IMR-90 (cell line): ENCODE measurements around the gene MIB1. TPM values are rescaled to one million over a fixed set of nuclear protein-coding genes. Genes with fewer than 3 reads are reported as not detected.

Experiments used
- ATAC-seq: fragments of 200-7000 bp; cut with Tn5 transposase; 2 replicates; pipeline ENCODE4 v1.9.1; 2020; ENCODE audit warnings: low read depth, mild to moderate bottlenecking, moderate library complexity
- BruUV-seq: library from RNA; stranded (reverse); fragments of 400-500 nt; replicated peaks from 2 replicates; lab custom pipeline; 2021; lab: Mats Ljungman, UMichigan
- CTCF ChIA-PET: fragments of 300-600 bp; formaldehyde crosslinking; extraction: SDS; loops from one replicate; lab custom pipeline; 2021; ENCODE audit warnings: antibody characterized with exemption; lab: Yijun Ruan, JAX
- POLR2A ChIA-PET: fragments of 300-600 bp; sonication (Branson Sonifier 250); formaldehyde crosslinking; loops from one replicate; lab custom pipeline; 2022; ENCODE audit warnings: antibody characterized with exemption; ENCODE audit not compliant: unreplicated experiment; lab: Charles Lee
- DNase-seq: peaks from one replicate; pipeline ENCODE4 v3.0.0; 2013
- H2AFZ ChIP-seq: replicated peaks from 2 replicates; pipeline ENCODE3; 2013; ENCODE audit warnings: low read length, mild to moderate bottlenecking; ENCODE audit not compliant: poor library complexity
- H2AK5ac ChIP-seq: 2 replicates; pipeline ENCODE4 v1.6.1; 2013; ENCODE audit warnings: low read depth, low read length, inconsistent platforms
- H2AK9ac ChIP-seq: replicated peaks from 2 replicates; pipeline ENCODE3; 2013; ENCODE audit warnings: mild to moderate bottlenecking, low read depth, low read length, moderate library complexity; ENCODE audit not compliant: poor library complexity
- H2BK120ac ChIP-seq: 2 replicates; pipeline ENCODE4 v1.6.1; 2013; ENCODE audit warnings: low read depth, low read length, inconsistent platforms
- H2BK15ac ChIP-seq: 3 replicates; pipeline ENCODE4 v1.6.1; 2013; ENCODE audit warnings: low read depth, low read length, inconsistent platforms
- H2BK20ac ChIP-seq: 2 replicates; pipeline ENCODE4 v1.6.1; 2013; ENCODE audit warnings: low read depth, mild to moderate bottlenecking, inconsistent platforms, low read length, moderate library complexity
- H2BK5ac ChIP-seq: 2 replicates; pipeline ENCODE4 v1.6.1; 2013; ENCODE audit warnings: mild to moderate bottlenecking, low read depth, low read length, inconsistent platforms; ENCODE audit not compliant: poor library complexity, severe bottlenecking
- H3K14ac ChIP-seq: replicated peaks from 2 replicates; pipeline ENCODE4 v1.6.1; 2013; ENCODE audit warnings: low read depth, low read length, inconsistent platforms
- H3K18ac ChIP-seq: 2 replicates; pipeline ENCODE4 v1.6.1; 2013; ENCODE audit warnings: low read depth, low read length, control low read depth
- H3K23ac ChIP-seq: 2 replicates; pipeline ENCODE4 v1.6.1; 2013; ENCODE audit warnings: low read depth, low read length, inconsistent platforms
- H3K27ac ChIP-seq: 2 replicates; pipeline ENCODE4 v1.5.1; 2013; ENCODE audit warnings: mild to moderate bottlenecking, control low read depth, low read length; ENCODE audit not compliant: insufficient read depth
- H3K27me3 ChIP-seq: 2 replicates; pipeline ENCODE4 v1.6.1; 2013; ENCODE audit warnings: low read length; ENCODE audit not compliant: control insufficient read depth, insufficient read depth
- H3K36me3 ChIP-seq: 2 replicates; pipeline ENCODE4 v1.6.1; 2013; ENCODE audit warnings: low read length, mixed read lengths; ENCODE audit not compliant: control insufficient read depth, insufficient read depth
- H3K4ac ChIP-seq: 2 replicates; pipeline ENCODE4 v1.6.1; 2013; ENCODE audit warnings: low read depth, low read length, inconsistent platforms
- H3K4me1 ChIP-seq: 2 replicates; pipeline ENCODE4 v1.6.1; 2013; ENCODE audit warnings: low read length, mixed read lengths; ENCODE audit not compliant: control insufficient read depth, insufficient read depth
- H3K4me2 ChIP-seq: 2 replicates; pipeline ENCODE4 v1.6.1; 2013; ENCODE audit warnings: low read depth, mild to moderate bottlenecking, control low read depth, low read length, moderate library complexity
- H3K4me3 ChIP-seq: 2 replicates; pipeline ENCODE4 v1.5.1; 2013; ENCODE audit warnings: low read depth, mild to moderate bottlenecking, control low read depth, low read length, moderate library complexity; ENCODE audit not compliant: insufficient read depth
- H3K56ac ChIP-seq: 2 replicates; pipeline ENCODE4 v1.6.1; 2013; ENCODE audit warnings: low read length, inconsistent platforms; ENCODE audit not compliant: insufficient read depth; ENCODE audit errors: extremely low read depth
- H3K79me1 ChIP-seq, 2 experiments: 2 replicates each; pipeline ENCODE4 v1.6.1; 2013; ENCODE audit warnings: low read length in 2 of 2, inconsistent platforms in 1 of 2, low read depth in 1 of 2
- H3K9ac ChIP-seq: 2 replicates; pipeline ENCODE4 v1.6.1; 2013; ENCODE audit warnings: low read depth, low read length, control low read depth
- H3K9me1 ChIP-seq: 2 replicates; pipeline ENCODE4 v1.6.1; 2013; ENCODE audit warnings: low read length, inconsistent platforms; ENCODE audit not compliant: insufficient read depth
- H3K9me3 ChIP-seq: 2 replicates; pipeline ENCODE4 v1.6.1; 2013; ENCODE audit warnings: low read length; ENCODE audit not compliant: control insufficient read depth, insufficient read depth
- H4K20me1 ChIP-seq: 2 replicates; pipeline ENCODE4 v1.6.1; 2013; ENCODE audit warnings: low read length, inconsistent platforms; ENCODE audit not compliant: insufficient read depth
- H4K5ac ChIP-seq: 2 replicates; pipeline ENCODE4 v1.6.1; 2013; ENCODE audit warnings: mild to moderate bottlenecking, low read depth, low read length, control low read depth
- H4K8ac ChIP-seq, 2 experiments: 2 replicates each; pipeline ENCODE4 v1.6.1; 2013; ENCODE audit warnings: low read depth in 2 of 2, low read length in 2 of 2, control low read depth in 1 of 2, inconsistent platforms in 1 of 2
- H4K91ac ChIP-seq: 2 replicates; pipeline ENCODE4 v1.6.1; 2013; ENCODE audit warnings: low read depth, low read length, inconsistent platforms; ENCODE audit not compliant: insufficient read depth
- CEBPB ChIP-seq: IDR thresholded peaks from 2 replicates; pipeline ENCODE4 v1.6.1; 2012; ENCODE audit warnings: low read depth, low read length, improper control_type of control experiment
- MXI1 ChIP-seq: IDR thresholded peaks from 2 replicates; pipeline ENCODE4 v1.6.1; 2012; ENCODE audit warnings: low read depth, mild to moderate bottlenecking, low read length, moderate library complexity, borderline replicate concordance
- RCOR1 ChIP-seq: IDR thresholded peaks from 2 replicates; pipeline ENCODE4 v1.6.1; 2012; ENCODE audit warnings: mild to moderate bottlenecking, low read length, improper control_type of control experiment; ENCODE audit not compliant: insufficient replicate concordance
- RFX5 ChIP-seq: IDR thresholded peaks from 2 replicates; pipeline ENCODE4 v1.8.0; 2012; ENCODE audit warnings: low read depth, mild to moderate bottlenecking, low read length, moderate library complexity
- WGBS, 2 experiments: methylation state at CpG; one replicate each; pipeline versions ENCODE4 v1.1.5 to v1.1.7; 2013; ENCODE audit warnings: missing lambda C conversion rate in 2 of 2; ENCODE audit not compliant: insufficient read length in 1 of 2; ENCODE audit errors: extremely low coverage in 2 of 2; 5-methylcytosine and 5-hydroxymethylcytosine counted together
- dilution Hi-C: fragments of 300-500 bp; cut with HindIII; formaldehyde crosslinking; loops from one replicate; pipeline ENCODE4 v1.14.3; 2018; ENCODE audit warnings: low sequenced_read_pairs; ENCODE audit not compliant: unreplicated experiment
- in situ Hi-C: fragments of 300-500 bp; cut with MboI; formaldehyde crosslinking; loops from 3 replicates; pipeline ENCODE4 v1.14.3; 2019; ENCODE audit warnings: low sequenced_read_pairs, inconsistent platforms, mixed read lengths
- intact Hi-C: fragments of 100-400 bp; cut with micrococcal nuclease; formaldehyde crosslinking; loops from 2 replicates; pipeline ENCODE4 v1.10.0; 2022
- polyA plus RNA-seq, 3 experiments: library from polyadenylated mRNA; depleted of rRNA; stranded (reverse); fragments of >200 nt; gene quantifications; 2 replicates each; pipeline ENCODE4 v1.2.3, GENCODE V29; 2012; ENCODE audit warnings: low replicate concordance in 1 of 3
- total RNA-seq: library from RNA; depleted of rRNA; stranded (reverse); fragments of >200 nt; gene quantifications from 2 replicates; pipeline ENCODE4 v1.2.3, GENCODE V29; 2012
- TF ChIP-seq, protein P1 (sequence below): fragments of 150-350 bp; IDR thresholded peaks from 2 replicates; pipeline ENCODE4 v1.6.1; 2017; ENCODE audit warnings: mild to moderate bottlenecking, antibody characterized with exemption, low read length, low read depth

The MIB1 gene
- total and polyA plus RNA-seq, 2 of the 4 experiments (the other 2 are of a cell fraction), result 5.9 to 80.1 TPM

- Histone ChIP-seq H3K14ac (no peak overlapping the region), H3K4me1 (peaks cover 4% of the 10 kb centered on the region; the same call in 1 of the 2 replicates), H3K4me3 (no peak overlapping the region), H3K9ac (no peak overlapping the region), H4K91ac (no peak overlapping the region), H2BK15ac (no peak overlapping the region), H3K36me3 (no peaks in the 10 kb centered on the region), H4K5ac (no peak overlapping the region), H3K9me1 (peaks cover 11% of the 10 kb centered on the region), H2BK120ac (no peak overlapping the region), H3K27ac (no peak overlapping the region), H2BK20ac (no peak overlapping the region), H2BK5ac (no peak overlapping the region), H3K18ac (no peak overlapping the region), H2AK5ac (no peak overlapping the region), H3K23ac (no peak overlapping the region), H4K8ac (no peak overlapping the region), H3K56ac (no peak overlapping the region), H3K27me3 (no peaks in the 10 kb centered on the region), H3K79me1 (peaks cover 23 to 41% of the 10 kb centered on the region in 2 experiments), H3K9me3 (no peaks in the 10 kb centered on the region), H4K20me1 (peaks cover 26% of the 10 kb centered on the region), H3K4ac (no peak overlapping the region), H2AK9ac (no peak overlapping the region), H2AFZ (no peak overlapping the region), H3K4me2 (no peak overlapping the region)
- DNase-seq, result no peak
- TF ChIP-seq RCOR1, result no peak
- no peak for TF ChIP-seq CEBPB
- no peak for TF ChIP-seq RFX5
- no peak for TF ChIP-seq MXI1
- TF ChIP-seq, protein P1, sequence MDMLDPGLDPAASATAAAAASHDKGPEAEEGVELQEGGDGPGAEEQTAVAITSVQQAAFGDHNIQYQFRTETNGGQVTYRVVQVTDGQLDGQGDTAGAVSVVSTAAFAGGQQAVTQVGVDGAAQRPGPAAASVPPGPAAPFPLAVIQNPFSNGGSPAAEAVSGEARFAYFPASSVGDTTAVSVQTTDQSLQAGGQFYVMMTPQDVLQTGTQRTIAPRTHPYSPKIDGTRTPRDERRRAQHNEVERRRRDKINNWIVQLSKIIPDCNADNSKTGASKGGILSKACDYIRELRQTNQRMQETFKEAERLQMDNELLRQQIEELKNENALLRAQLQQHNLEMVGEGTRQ, result no peak
- ChIA-PET CTCF (no interaction called here), POLR2A (interaction anchor here (0.6 to 0.9 kb wide), 2 partner anchors 16 to 20 kb away, joined by 3 to 15 read pairs; no protein-coding TSS in a partner anchor)
- in situ Hi-C loops, result no loop called here
- intact Hi-C loops, result loop anchor here (5.0 kb wide), 1 partner anchor 698 kb away; no protein-coding TSS in a partner anchor
- ATAC-seq, result no peak
- BruUV-seq, result no TSS peak
- dilution Hi-C loops, result no loop called here
- no CpG with 5 or more reads among the region's 2 CpGs for WGBS, 2 experiments
Measured at GRCh38 chr18:21759836-21760235, 19.2 kb downstream of the MIB1 start.
